MCF 10A (cell line): Measurements from ENCODE around the gene EFNB2. TPM values are rescaled to one million over a fixed set of nuclear protein-coding genes. Genes with fewer than 3 reads are reported as not detected.

Experiments
- BruUV-seq: library from RNA; stranded (reverse); fragments of 400-500 nt; replicated peaks from 2 replicates; lab custom pipeline; 2021; lab: Mats Ljungman, UMichigan
- CTCF ChIA-PET: fragments of 300-600 bp; sonication (Branson Sonifier 250); formaldehyde crosslinking; extraction: SDS; loops from one replicate; lab custom pipeline; 2021; ENCODE audit warnings: antibody characterized with exemption, inconsistent platforms; lab: Yijun Ruan, JAX
- POLR2A ChIA-PET: fragments of 300-600, 350-650 bp; sonication (Branson Sonifier 250); formaldehyde crosslinking; extraction: SDS; loops from one replicate; lab custom pipeline; 2020; ENCODE audit warnings: antibody characterized with exemption, inconsistent platforms; lab: Yijun Ruan, JAX
- DNase-seq: peaks from one replicate; pipeline ENCODE4 v3.0.0-alpha.2; 2018; ENCODE audit not compliant: unreplicated experiment
- H3K27ac Mint-ChIP-seq: one replicate; pipeline ENCODE4 v1.8.0; 2022; ENCODE audit warnings: mild to moderate bottlenecking, low read depth, mixed read lengths; ENCODE audit not compliant: unreplicated experiment
- H3K27me3 Mint-ChIP-seq: one replicate; pipeline ENCODE4 v1.8.0; 2022; ENCODE audit warnings: mixed read lengths; ENCODE audit not compliant: insufficient read depth, unreplicated experiment
- H3K36me3 Mint-ChIP-seq: one replicate; pipeline ENCODE4 v1.8.0; 2022; ENCODE audit warnings: mild to moderate bottlenecking, moderate library complexity, mixed read lengths; ENCODE audit not compliant: insufficient read depth, unreplicated experiment
- H3K4me1 Mint-ChIP-seq: one replicate; pipeline ENCODE4 v1.8.0; 2022; ENCODE audit warnings: mixed read lengths; ENCODE audit not compliant: insufficient read depth, unreplicated experiment
- H3K4me3 Mint-ChIP-seq: one replicate; pipeline ENCODE4 v1.8.0; 2022; ENCODE audit warnings: mild to moderate bottlenecking, moderate library complexity, mixed read lengths; ENCODE audit not compliant: unreplicated experiment
- H3K9me3 Mint-ChIP-seq: one replicate; pipeline ENCODE4 v1.8.0; 2022; ENCODE audit warnings: mixed read lengths; ENCODE audit not compliant: unreplicated experiment
- CTCF ChIP-seq: fragments of 200-600 bp; IDR thresholded peaks from one replicate; pipeline ENCODE4 v1.8.0; 2022; ENCODE audit warnings: antibody characterized with exemption, mild to moderate bottlenecking; ENCODE audit not compliant: unreplicated experiment
- intact Hi-C: fragments of 100-400 bp; cut with micrococcal nuclease; formaldehyde crosslinking; loops from 2 replicates; pipeline ENCODE4 v1.14.1; 2022
- total RNA-seq: library from RNA; stranded (reverse); gene quantifications from 2 replicates; pipeline ENCODE4 v1.2.3, GENCODE V29; 2022

Gene EFNB2
- total RNA-seq, 1 experiment from 2014 or later = 40.4 TPM

- peaks cover 25% of the 10 kb centered on the region for H3K36me3 Mint-ChIP-seq
- no peaks in the 10 kb centered on the region for H3K9me3 Mint-ChIP-seq
- ChIA-PET POLR2A (interaction anchor here (0.6 to 2.3 kb wide), 3 partner anchors 11 to 20 kb away, joined by 3 to 9 read pairs (median 5); no protein-coding TSS in a partner anchor), CTCF (interaction anchor here (0.6 to 2.0 kb wide), 5 partner anchors 10 to 1943 kb away, joined by 3 to 10 read pairs (median 3); no protein-coding TSS in a partner anchor)
- peaks cover 33% of the 10 kb centered on the region for H3K4me1 Mint-ChIP-seq
- H3K4me3 Mint-ChIP-seq = no peak overlapping the region
- no TSS peak for BruUV-seq
- peak overlapping the region; percentile 96 for H3K27ac Mint-ChIP-seq
- no peak for TF ChIP-seq CTCF
- no peak for DNase-seq
- H3K27me3 Mint-ChIP-seq = no peaks in the 10 kb centered on the region
- intact Hi-C loops = loop anchor here (5.0 kb wide), 1 partner anchor 523 kb away; no protein-coding TSS in a partner anchor
These were observed 20.4 kb downstream of the EFNB2 start for GRCh38 chr13:106514928-106515634.

- CTCF ChIA-PET = interaction anchor here (0.6 to 2.0 kb wide), 4 partner anchors 19 to 1942 kb away, joined by 4 to 10 read pairs (median 5); no protein-coding TSS in a partner anchor
- peaks cover 32% of the 10 kb centered on the region for H3K4me1 Mint-ChIP-seq
- H3K27me3 Mint-ChIP-seq = no peaks in the 10 kb centered on the region
- H3K9me3 Mint-ChIP-seq = no peaks in the 10 kb centered on the region
- BruUV-seq = no TSS peak
- no peak for TF ChIP-seq CTCF
- POLR2A ChIA-PET = interaction anchor here (1.0 to 3.0 kb wide), 9 partner anchors 9 to 284 kb away, joined by 3 to 12 read pairs (median 6); partner anchors contain the start of gene EFNB2
- intact Hi-C loops = loop anchor here (5.0 kb wide), 1 partner anchor 521 kb away; no protein-coding TSS in a partner anchor
- peak overlapping the region; percentile 45 for H3K4me3 Mint-ChIP-seq
- H3K36me3 Mint-ChIP-seq = peaks cover 30% of the 10 kb centered on the region
- peak; percentile 78 for DNase-seq
- peak overlapping the region; percentile 96 for H3K27ac Mint-ChIP-seq
These were observed 22.2 kb downstream of the EFNB2 start for GRCh38 chr13:106513025-106513983.

- Mint-ChIP-seq H3K9me3 (no peaks in the 10 kb centered on the region), H3K27me3 (no peaks in the 10 kb centered on the region), H3K36me3 (peaks cover 24% of the 10 kb centered on the region), H3K27ac (peak overlapping the region; percentile 89), H3K4me3 (peak overlapping the region; percentile 70), H3K4me1 (peaks cover 9% of the 10 kb centered on the region)
- intact Hi-C loops = loop anchor here (1.0 to 5.0 kb wide), 3 partner anchors 25 to 351 kb away; no protein-coding TSS in a partner anchor
- CTCF ChIA-PET = interaction anchor here (0.6 to 2.2 kb wide), 9 partner anchors 14 to 391 kb away, joined by 3 to 7 read pairs (median 4); no protein-coding TSS in a partner anchor
- no peak for TF ChIP-seq CTCF
- POLR2A ChIA-PET = interaction anchor here (0.6 to 2.6 kb wide), 16 partner anchors 10 to 969 kb away, joined by 3 to 18 read pairs (median 4); partner anchors contain the start of genes ARGLU1 and EFNB2
- DNase-seq = peak; percentile 98
- TSS peak; percentile 8 for BruUV-seq
These were observed 27.7 kb downstream of the EFNB2 start for GRCh38 chr13:106507560-106508274.
